DMS53 (cell line): Measurements from ENCODE around the gene VAT1L.

Experiments
- DNase-seq: peaks from one replicate; lab custom pipeline; 2025; lab: John Stamatoyannopoulos, UW

VAT1L gene

GRCh38 chr16:77993111-77993985 is 205.0 kb downstream of the VAT1L start:
- DNase-seq = peak; percentile 3

DNA sequence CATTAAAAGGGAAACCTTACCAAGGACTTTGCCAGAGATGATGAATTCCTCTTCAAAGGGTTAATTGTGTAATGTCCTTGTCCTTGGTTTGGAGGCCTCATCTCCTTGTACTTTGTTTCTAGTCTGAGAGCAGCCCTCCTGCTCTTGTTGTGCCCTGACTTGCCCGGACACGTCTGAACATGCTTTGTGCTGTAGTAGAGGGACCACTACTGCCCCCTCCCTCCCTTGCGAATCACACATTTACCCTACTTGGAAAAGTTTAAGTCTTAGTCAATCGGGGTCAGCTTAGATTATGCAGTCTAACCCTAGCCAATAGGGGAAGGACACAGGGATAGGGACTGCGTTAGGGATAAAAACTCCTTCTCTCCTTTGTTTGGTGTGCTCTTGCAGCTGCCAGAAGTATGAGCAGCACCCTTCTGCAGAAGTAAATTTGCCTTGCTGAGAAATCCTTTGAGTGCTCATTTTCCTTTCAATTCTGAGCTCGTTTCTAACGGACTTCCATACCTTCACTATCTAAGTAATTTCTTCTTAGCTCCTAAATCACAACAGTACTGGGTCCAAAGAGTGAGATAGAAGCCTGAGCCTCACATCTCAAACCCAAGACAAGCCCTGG is 207.6 kb downstream of the VAT1L start:
- DNase-seq = no peak

GRCh38 chr16:77998350-77999023 is 210.1 kb downstream of the VAT1L start:
- no peak for DNase-seq

- DNase-seq = no peak
These were observed 213.2 kb downstream of the VAT1L start for GRCh38 chr16:78001451-78002025.

DNA sequence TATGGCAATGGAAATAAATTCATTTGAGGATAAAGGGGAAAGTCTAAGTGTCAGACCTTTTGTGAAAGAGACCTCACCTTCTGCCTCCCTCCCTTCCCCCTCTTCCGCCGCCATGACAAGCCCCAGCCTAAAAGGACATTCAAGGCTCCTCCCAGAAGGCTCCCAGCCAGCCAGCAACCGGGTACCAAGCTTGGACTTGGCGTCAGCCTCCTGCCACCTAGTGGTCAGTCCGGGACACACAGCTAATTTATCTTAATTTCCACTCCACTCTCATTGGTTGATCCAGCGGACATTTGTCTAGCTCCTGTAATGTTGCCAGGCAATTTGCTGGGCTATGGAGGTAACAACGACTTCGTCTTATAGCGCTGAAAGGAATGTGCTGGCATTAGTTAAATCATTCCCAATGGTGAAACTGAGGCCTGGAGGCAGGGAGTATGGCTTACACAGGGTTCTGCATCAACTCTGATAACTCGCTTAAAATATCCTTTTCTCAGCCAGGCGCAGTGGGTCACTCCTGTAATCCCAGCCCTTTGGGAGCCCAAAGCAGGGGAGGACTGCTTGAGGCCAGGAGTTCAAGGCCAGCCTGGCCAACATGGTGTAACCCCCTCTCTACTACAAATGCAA is 214.7 kb downstream of the VAT1L start:
- DNase-seq = peak; percentile 85

DNA sequence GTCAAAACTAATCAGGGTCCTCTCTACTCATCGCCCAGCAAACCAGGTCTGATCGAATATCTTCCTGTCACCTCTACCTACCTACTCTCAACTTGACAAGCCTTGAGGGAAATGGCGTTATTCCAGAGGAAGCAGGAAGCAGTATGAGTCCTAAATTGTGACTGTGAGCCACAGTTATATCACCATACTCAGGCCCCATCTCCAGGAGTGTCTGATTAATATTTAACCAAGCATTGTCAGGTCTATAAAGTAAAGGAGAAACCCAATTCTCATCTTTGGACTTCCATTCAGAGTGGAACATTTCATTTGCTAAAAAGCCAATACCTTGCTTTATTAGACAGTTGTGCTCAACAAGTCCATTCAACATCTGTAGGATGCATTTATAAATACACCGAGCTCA is 216.2 kb downstream of the VAT1L start:
- peak; percentile 17 for DNase-seq

- peak; percentile 20 for DNase-seq
These were observed 217.5 kb downstream of the VAT1L start for GRCh38 chr16:78005881-78006280.

DNA sequence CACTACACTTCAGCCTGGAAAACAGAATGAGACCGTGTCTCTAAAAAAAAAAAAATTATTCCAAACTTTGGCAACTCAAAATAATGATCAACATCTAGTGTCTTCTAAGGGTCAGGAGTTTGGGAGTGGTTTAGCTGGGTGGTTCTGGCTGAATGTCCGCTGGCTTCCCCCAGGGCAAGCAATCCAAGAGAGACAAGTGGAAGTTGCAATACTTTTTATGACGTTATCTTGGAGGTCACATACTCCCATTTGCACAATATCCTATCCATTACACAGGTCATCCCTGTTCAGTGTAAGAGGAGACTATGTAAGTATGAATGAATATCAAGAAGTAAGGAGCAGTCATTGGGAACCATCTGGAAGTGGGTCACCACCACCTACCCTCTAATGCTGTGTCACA is 218.8 kb downstream of the VAT1L start:
- DNase-seq = no peak

DNA sequence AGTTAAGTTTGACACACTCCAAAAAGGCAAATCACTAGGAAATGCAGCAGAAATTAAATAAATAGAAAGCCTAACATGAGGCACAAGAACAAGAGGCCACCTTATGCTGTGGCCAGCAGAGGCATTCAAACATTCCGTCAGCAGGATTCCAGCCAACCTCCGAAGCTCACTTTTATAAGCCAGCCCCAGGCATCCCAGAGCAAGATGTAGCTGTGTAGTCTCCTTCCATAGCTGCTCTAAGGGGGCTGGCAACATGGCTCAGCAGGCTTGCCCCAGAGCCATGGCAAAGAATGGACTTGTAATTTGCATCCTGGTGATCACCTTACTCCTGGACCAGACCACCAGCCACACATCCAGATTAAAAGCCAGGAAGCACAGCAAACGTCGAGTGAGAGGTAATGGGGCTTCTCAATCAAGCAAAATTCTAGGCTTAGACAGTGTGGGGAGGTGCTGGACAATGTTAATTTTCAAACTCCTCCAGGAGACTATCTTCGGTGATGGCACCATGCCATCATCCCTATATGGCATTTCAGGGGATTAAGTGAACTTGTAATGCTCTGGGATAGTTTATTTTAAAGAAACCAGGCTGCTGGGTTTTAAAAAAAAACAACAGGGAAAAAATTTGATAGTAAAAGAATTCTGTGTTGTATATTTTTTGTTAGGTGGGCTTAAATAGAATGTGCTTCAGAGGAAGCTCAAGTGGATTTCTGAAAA is 234.1 kb downstream of the VAT1L start, which contains the start of gene CLEC3A:
Gene CLEC3A (plus strand): TSS at position 202 of the 714 bp plus-strand sequence. CDS start 79 bp downstream, at position 281.
- no peak for DNase-seq

GRCh38 chr16:78024159-78024558 is 235.8 kb downstream of the VAT1L start:
- no peak for DNase-seq

DNA sequence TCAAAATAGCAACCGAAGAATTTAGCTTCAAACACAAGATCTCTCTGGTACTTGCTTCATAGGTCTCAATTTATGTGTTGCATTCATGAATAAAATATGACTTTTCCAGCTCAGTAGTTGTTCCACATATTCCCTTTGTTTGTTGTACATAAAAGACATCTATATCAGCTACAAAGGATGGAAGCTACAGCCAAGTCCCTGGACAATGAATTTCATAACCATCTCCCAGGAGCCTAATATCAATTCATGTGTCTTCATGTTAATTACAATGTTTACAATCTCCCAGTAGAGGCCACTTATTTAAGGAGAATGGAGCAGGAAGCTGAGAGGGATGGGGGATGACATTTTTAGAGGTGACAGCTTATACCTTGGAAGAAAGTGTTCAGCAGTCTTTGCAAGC is 237.3 kb downstream of the VAT1L start:
- DNase-seq = no peak

DNA sequence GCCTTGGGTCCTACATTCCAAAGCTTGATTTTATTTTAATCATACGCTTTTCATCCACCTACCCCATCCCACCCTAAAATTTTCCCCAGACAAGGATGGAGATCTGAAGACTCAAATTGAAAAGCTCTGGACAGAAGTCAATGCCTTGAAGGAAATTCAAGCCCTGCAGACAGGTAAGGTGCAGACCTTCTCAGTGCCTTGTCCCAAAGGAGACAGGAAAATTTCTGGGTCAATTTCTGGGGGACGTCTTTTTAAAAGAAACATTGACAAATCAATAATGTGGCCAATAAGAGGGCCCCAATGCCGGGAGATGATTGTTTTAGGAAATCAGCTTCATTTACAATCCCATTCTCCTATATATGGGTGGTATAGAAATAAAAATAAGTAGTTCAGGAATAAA is 239.7 kb downstream of the VAT1L start:
- DNase-seq = no peak
